K562 (cell line): Measurements from ENCODE around the gene LILRB3. TPM values are rescaled to one million over a fixed set of nuclear protein-coding genes. Genes with fewer than 3 reads are reported as not detected.

Experiments used
- ATF4 ChIP-seq: fragments of 450-650 bp; formaldehyde crosslinking; IDR thresholded peaks from 2 replicates; pipeline ENCODE4 v1.4.0; 2022; ENCODE audit warnings: mild to moderate bottlenecking, moderate library complexity
- CBX2 ChIP-seq: fragments of 200-600 bp; sonication (generic); IDR thresholded peaks from one replicate; pipeline ENCODE4 v1.6.1; 2012; ENCODE audit warnings: mild to moderate bottlenecking, low read length, inconsistent platforms; ENCODE audit not compliant: insufficient read depth, poor library complexity, severe bottlenecking
- E2F3 ChIP-seq: fragments of 250-450 bp; sonication (Bioruptor Pico); IDR thresholded peaks from 2 replicates; pipeline ENCODE4 v1.4.0; 2020; ENCODE audit warnings: mild to moderate bottlenecking
- E4F1 ChIP-seq: fragments of 250-450 bp; sonication (Bioruptor Pico); IDR thresholded peaks from 2 replicates; pipeline ENCODE4 v1.5.0; 2021; ENCODE audit warnings: mild to moderate bottlenecking, borderline replicate concordance
- EHMT2 ChIP-seq: fragments of 450-650 bp; IDR thresholded peaks from 2 replicates; pipeline ENCODE4 v1.6.1; 2018; ENCODE audit warnings: antibody characterized with exemption
- FOXK2 ChIP-seq, 2 experiments: fragments of 450-650 bp; IDR thresholded peaks in 1 of 2; conservative IDR thresholded peaks in 1 of 2; 2 replicates each; pipeline ENCODE4 v1.6.1; 2016; ENCODE audit warnings: low read depth in 2 of 2, mild to moderate bottlenecking in 1 of 2
- FOXO4 ChIP-seq: fragments of 450-650 bp; formaldehyde crosslinking; IDR thresholded peaks from 2 replicates; pipeline ENCODE4 v1.4.0; 2020; ENCODE audit warnings: mild to moderate bottlenecking, moderate library complexity
- HDAC8 ChIP-seq: fragments of 450-650 bp; IDR thresholded peaks from 2 replicates; pipeline ENCODE4 v1.6.1; 2016; ENCODE audit warnings: mild to moderate bottlenecking, missing genetic modification characterization, moderate library complexity, missing compliant biosample characterization
- MEF2A ChIP-seq: IDR thresholded peaks from 2 replicates; pipeline ENCODE4 v1.6.1; 2011; ENCODE audit warnings: low read depth, mild to moderate bottlenecking, low read length, moderate library complexity; ENCODE audit not compliant: control insufficient read depth
- NCOR1 ChIP-seq: fragments of 450-650 bp; IDR thresholded peaks from 2 replicates; pipeline ENCODE4 v1.6.1; 2016; ENCODE audit warnings: mild to moderate bottlenecking, moderate library complexity
- NR2C2 ChIP-seq, 2 experiments: fragments of 200-800 bp in 1 of 2; sonication (Bioruptor generic) in 1 of 2; sonication (generic) in 1 of 2; formaldehyde crosslinking in 1 of 2; IDR thresholded peaks; 2 replicates each; pipeline versions ENCODE4 v1.6.1 to v1.8.0; 2016 to 2022; ENCODE audit warnings: mild to moderate bottlenecking in 1 of 2, missing compliant biosample characterization in 1 of 2, missing genetic modification characterization in 1 of 2, missing genetic modification reagents in 1 of 2
- POU5F1 ChIP-seq: fragments of 150-350 bp; IDR thresholded peaks from 2 replicates; pipeline ENCODE4 v1.6.1; 2014; ENCODE audit warnings: borderline replicate concordance, low read length, low read depth, mild to moderate bottlenecking; ENCODE audit not compliant: partially characterized antibody
- PRPF4 ChIP-seq: fragments of 200-400 bp; formaldehyde crosslinking; IDR thresholded peaks from one replicate; pipeline ENCODE4 v1.6.1; 2017; ENCODE audit warnings: low read length, low read depth, mild to moderate bottlenecking; ENCODE audit not compliant: insufficient read depth, poor library complexity, severe bottlenecking
- SIX5 ChIP-seq, 2 experiments: IDR thresholded peaks; 2 replicates each; pipeline ENCODE4 v1.6.1; 2011; ENCODE audit warnings: low read length in 2 of 2, borderline replicate concordance in 1 of 2, low read depth in 1 of 2, mild to moderate bottlenecking in 1 of 2, moderate library complexity in 1 of 2; ENCODE audit not compliant: insufficient read depth in 1 of 2
- SP2 ChIP-seq: IDR thresholded peaks from 2 replicates; pipeline ENCODE4 v1.6.1; 2011; ENCODE audit warnings: mild to moderate bottlenecking, low read depth, low read length, moderate library complexity; ENCODE audit not compliant: poor library complexity, severe bottlenecking; ENCODE audit errors: extremely low read depth
- TBL1XR1 ChIP-seq, 2 experiments: IDR thresholded peaks; 2 replicates each; pipeline ENCODE4 v1.6.1; 2012; ENCODE audit warnings: improper control_type of control experiment in 2 of 2, low read length in 2 of 2, mild to moderate bottlenecking in 1 of 2
- TEAD2 ChIP-seq: fragments of 450-650 bp; IDR thresholded peaks from 2 replicates; pipeline ENCODE4 v1.6.1; 2016; ENCODE audit warnings: missing genetic modification characterization, control low read depth, missing compliant biosample characterization
- TGIF2 ChIP-seq: sonication (generic); formaldehyde crosslinking; IDR thresholded peaks from 2 replicates; pipeline ENCODE4 v1.8.1; 2022; ENCODE audit warnings: mild to moderate bottlenecking, missing genetic modification reagents, moderate library complexity
- XRCC4 ChIP-seq: IDR thresholded peaks from one replicate; pipeline ENCODE4 v1.6.1; 2011; ENCODE audit not compliant: insufficient read depth, insufficient read length; ENCODE audit errors: extremely low read depth
- ZNF184 ChIP-seq: sonication (generic); formaldehyde crosslinking; IDR thresholded peaks from 2 replicates; pipeline ENCODE4 v1.5.0; 2020; ENCODE audit warnings: missing genetic modification reagents
- ZNF77 ChIP-seq: fragments of 250-450 bp; sonication (Bioruptor Pico); IDR thresholded peaks from 2 replicates; pipeline ENCODE4 v1.5.0; 2020
- ZNF79 ChIP-seq: fragments of 250-450 bp; sonication (Bioruptor Pico); IDR thresholded peaks from 2 replicates; pipeline ENCODE4 v1.4.0; 2020; ENCODE audit warnings: low read depth, mild to moderate bottlenecking, moderate library complexity
- polyA plus RNA-seq, 8 experiments: library from polyadenylated mRNA; depleted of rRNA in 4 of 8; stranded (reverse) in 5 of 8; unstranded in 3 of 8; fragments of >200 nt; fragmentation: Nextera tagmentation in 2 of 8; fragmentation: Illumina TruSeq in 1 of 8; extraction: Ambion mirVana in 2 of 8; extraction: Trizol in 1 of 8; gene quantifications; 2 replicates each; pipeline versions ENCODE4 v1.2.1 to v1.2.3, GENCODE V29; 2011 to 2014; ENCODE audit warnings: inconsistent platforms in 1 of 8, missing spikeins in 1 of 8
- total RNA-seq, 7 experiments: library from RNA; depleted of rRNA in 6 of 7; stranded (reverse); fragments of >200 nt in 6 of 7; fragmentation: Illumina TruSeq in 2 of 7; extraction: Trizol in 2 of 7; gene quantifications; 2 replicates each; pipeline versions ENCODE4 v1.2.1 to v1.2.3, GENCODE V29; 2011 to 2021; ENCODE audit warnings: low replicate concordance in 1 of 7

The LILRB3 gene
- total and polyA plus RNA-seq, 9 of the 15 experiments (the other 6 are each of a cell fraction or from before 2014, with no cell fraction given) = 0.01 to 0.09 TPM; not detected in 7

DNA sequence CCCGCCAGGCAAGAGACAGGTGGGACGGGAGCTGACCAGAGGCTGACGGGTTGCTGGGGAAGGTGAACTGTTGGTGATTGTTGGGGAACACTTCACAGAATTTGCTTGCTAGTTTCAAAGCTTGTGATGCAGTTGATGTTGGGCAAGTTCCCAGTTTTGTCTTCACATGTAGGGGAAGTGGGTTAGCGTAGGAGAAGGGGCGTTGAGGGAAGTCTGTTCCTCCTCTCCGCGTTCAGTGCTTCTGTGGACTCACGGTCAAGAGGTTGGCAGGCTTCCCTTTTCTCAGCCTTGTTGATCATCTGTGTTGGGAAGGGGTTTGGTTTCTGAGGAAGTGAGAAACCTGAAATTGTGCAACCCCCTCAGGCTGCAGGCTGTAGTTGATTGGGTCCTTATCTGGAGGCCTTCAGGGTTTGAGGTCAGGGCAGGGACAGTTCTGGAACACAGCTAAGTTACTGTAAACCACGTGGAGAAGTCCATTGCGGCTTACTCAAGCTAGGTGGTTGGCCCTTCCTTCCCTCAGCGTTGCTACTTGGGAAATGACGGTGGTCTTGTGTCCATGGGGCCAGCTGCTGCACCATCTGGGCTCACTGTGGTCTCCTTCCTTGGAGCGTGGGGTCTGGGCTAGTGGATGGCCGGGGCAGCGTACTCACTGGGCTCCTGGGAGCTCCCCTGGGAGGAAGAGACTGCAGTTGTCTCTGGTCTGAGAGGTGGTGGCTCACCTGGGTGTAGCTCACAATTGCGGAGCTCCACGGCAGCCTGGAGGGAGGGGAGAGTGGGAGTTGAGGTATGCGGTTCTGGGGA lies 14.6 kb downstream of the LILRB3 start (continued):
- TF ChIP-seq EHMT2 (peak; percentile 74), CBX2 (no peak), E4F1 (CRISPR knock-in tag) (no peak; the same call in 1 of the 2 replicates), PRPF4 (no peak), ATF4 (CRISPR knock-in tag) (no peak; the same call in 1 of the 2 replicates), NCOR1 (peak; percentile 92), FOXO4 (peak; percentile 48; the same call in 1 of the 2 replicates), TBL1XR1 (IDR thresholded peaks at IDR 0.05; ENCODE audit: low read length in 2 of 2) (peak in 1 of 2 experiments; percentile 91), TEAD2 (tag) (peak; percentile 57), ZNF79 (CRISPR knock-in tag) (no peak), MEF2A (peak; percentile 25; the same call in 1 of the 2 replicates), ZNF184 (CRISPR knock-in tag) (no peak), HDAC8 (tag) (no peak), FOXK2 (conservative IDR thresholded peaks at IDR 0.05 in 1 of 2, IDR thresholded peaks at IDR 0.05 in 1 of 2; ENCODE audit: low read depth in 2 of 2) (peak; percentile 97 to 98), XRCC4 (no peak), ZNF77 (CRISPR knock-in tag) (peak; percentile 93), NR2C2 (CRISPR knock-in tag; IDR thresholded peaks at IDR 0.05) (peak; percentile 71), NR2C2 (tag; IDR thresholded peaks at IDR 0.05) (peak; percentile 92), E2F3 (CRISPR knock-in tag) (no peak), SP2 (no peak), TGIF2 (CRISPR knock-in tag) (no peak), POU5F1 (no peak), SIX5 (IDR thresholded peaks at IDR 0.05; ENCODE audit: borderline replicate concordance in 1 of 2, insufficient read depth in 1 of 2, low read depth in 1 of 2, low read length in 2 of 2) (no peak)
